ENCODE results near the gene ARHGEF28. TPM values are rescaled to one million over a fixed set of nuclear protein-coding genes. Genes with fewer than 3 reads are reported as not detected.

The ARHGEF28 gene
- total RNA-seq, 6 donors from 2014 or later, result 14.4 to 47.1 (median 24.4) TPM

DNA sequence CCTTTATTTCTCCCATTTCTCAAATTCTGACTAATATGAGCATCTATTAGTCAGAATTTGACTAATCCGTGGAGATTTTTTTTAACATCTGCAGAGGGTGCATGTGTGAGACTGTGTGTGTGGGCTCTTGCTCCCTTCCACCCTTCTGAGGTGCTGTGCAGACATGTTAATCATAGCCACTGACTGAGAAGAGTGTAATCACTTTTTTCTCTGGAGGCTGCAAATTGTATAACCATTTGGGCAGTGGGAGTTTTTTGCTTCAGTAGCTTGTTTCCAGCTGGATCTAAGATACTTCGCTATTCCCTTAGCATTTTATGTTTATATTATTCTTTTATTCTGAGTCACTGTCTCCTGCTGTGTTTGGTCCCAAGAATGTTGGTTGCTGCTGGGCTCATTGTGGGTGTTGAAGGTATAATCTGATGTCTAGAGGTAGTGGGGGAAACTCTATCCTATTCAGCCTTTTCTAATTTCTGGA lies 66.2 kb downstream of the ARHGEF28 start:
- TF ChIP-seq, protein P1, sequence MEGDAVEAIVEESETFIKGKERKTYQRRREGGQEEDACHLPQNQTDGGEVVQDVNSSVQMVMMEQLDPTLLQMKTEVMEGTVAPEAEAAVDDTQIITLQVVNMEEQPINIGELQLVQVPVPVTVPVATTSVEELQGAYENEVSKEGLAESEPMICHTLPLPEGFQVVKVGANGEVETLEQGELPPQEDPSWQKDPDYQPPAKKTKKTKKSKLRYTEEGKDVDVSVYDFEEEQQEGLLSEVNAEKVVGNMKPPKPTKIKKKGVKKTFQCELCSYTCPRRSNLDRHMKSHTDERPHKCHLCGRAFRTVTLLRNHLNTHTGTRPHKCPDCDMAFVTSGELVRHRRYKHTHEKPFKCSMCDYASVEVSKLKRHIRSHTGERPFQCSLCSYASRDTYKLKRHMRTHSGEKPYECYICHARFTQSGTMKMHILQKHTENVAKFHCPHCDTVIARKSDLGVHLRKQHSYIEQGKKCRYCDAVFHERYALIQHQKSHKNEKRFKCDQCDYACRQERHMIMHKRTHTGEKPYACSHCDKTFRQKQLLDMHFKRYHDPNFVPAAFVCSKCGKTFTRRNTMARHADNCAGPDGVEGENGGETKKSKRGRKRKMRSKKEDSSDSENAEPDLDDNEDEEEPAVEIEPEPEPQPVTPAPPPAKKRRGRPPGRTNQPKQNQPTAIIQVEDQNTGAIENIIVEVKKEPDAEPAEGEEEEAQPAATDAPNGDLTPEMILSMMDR (IDR thresholded peaks at IDR 0.05), result no peak
- TF ChIP-seq EP300 (IDR thresholded peaks at IDR 0.05) (no peak), POLR2AphosphoS5 (IDR thresholded peaks at IDR 0.05) (no peak), POLR2A (IDR thresholded peaks at IDR 0.05) (no peak)
- Histone ChIP-seq H3K4me1 (peaks cover 0 to 9% (median 0%) of the 10 kb centered on the region in 4 donors), H3K36me3 (no peaks in the 10 kb centered on the region), H3K4me3 (no peak overlapping the region), H3K27me3 (no peaks in the 10 kb centered on the region), H3K9me3 (no peaks in the 10 kb centered on the region), H3K27ac (no peak overlapping the region)
- 77 to 84% methylated on average over 2 of the region's 2 CpGs for WGBS, 2 donors
- ATAC-seq (ENCODE audit: low FRiP score in 2 of 2) (no peak), DNase-seq (no peak)

DNA sequence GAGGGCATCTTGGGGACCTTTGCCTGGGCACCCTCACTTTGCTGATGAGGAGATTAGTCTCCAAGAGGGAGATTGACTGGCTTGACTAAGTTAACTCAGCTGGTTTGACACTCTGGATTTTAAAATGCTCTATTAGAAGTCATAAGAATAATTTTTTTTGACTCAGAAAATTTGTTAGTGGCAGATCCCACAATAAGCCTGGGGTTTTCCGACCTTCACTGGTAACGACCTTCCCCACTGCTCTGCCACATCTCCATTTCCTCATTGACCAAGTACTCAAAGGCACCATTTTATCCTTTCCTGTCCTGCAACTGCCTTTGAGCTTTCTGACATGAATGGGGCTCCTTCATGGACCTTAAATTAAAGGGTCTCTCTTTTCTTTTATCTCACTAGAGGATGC lies 67.0 kb downstream of the ARHGEF28 start:
- H3K27ac ChIP-seq, result no peak overlapping the region
- no peaks in the 10 kb centered on the region for H3K9me3 ChIP-seq
- DNase-seq (no peak), ATAC-seq (ENCODE audit: low FRiP score in 2 of 2) (no peak)
- H3K4me3 ChIP-seq, result no peak overlapping the region
- 71 to 84% methylated on average over 2 of the region's 2 CpGs for WGBS, 2 donors
- peaks cover 0 to 9% (median 0%) of the 10 kb centered on the region in 4 donors for H3K4me1 ChIP-seq
- H3K27me3 ChIP-seq, result no peaks in the 10 kb centered on the region
- no peaks in the 10 kb centered on the region for H3K36me3 ChIP-seq
- TF ChIP-seq POLR2AphosphoS5 (IDR thresholded peaks at IDR 0.05) (no peak), EP300 (IDR thresholded peaks at IDR 0.05) (no peak), POLR2A (IDR thresholded peaks at IDR 0.05) (no peak)
- TF ChIP-seq, protein P1 (IDR thresholded peaks at IDR 0.05), result no peak

DNA sequence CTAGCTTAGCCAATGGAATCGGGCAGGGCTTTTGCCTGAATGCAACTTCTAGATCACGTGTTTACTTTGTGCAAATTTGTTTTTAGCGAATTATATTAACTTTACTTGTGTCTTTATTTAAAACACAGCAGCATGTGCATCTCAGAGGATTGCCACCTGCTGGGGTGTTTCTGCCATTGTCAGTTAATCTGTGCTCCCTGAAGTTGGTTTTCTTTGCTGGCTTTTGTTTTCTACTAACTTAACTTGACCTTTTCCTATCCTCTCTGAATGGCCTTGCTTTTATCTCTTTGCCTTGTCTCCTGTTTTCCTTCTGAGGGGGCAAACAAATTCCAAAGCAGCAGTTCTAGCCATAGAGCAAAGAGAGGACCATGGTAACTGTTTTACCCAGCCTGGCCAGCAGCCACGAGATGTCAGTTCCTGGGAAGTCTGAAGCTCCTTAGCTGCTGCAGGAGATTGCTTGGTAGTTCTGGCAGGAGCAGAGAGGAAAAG lies 67.6 kb downstream of the ARHGEF28 start:
- TF ChIP-seq EP300 (IDR thresholded peaks at IDR 0.05) (no peak), POLR2A (IDR thresholded peaks at IDR 0.05) (no peak), POLR2AphosphoS5 (IDR thresholded peaks at IDR 0.05) (no peak)
- TF ChIP-seq, protein P1 (IDR thresholded peaks at IDR 0.05), result peak in 4 of 6 experiments; percentile 20 to 47 (median 42)
- DNase-seq, result no peak
- Histone ChIP-seq H3K36me3 (no peaks in the 10 kb centered on the region), H3K9me3 (no peaks in the 10 kb centered on the region), H3K27me3 (no peaks in the 10 kb centered on the region), H3K27ac (no peak overlapping the region), H3K4me1 (peaks cover 0 to 9% (median 0%) of the 10 kb centered on the region in 4 donors), H3K4me3 (no peak overlapping the region)
- WGBS, 2 donors, result 58 to 61% methylated on average over 4 of the region's 4 CpGs
- no peak for ATAC-seq (ENCODE audit: low FRiP score in 2 of 2)

DNA sequence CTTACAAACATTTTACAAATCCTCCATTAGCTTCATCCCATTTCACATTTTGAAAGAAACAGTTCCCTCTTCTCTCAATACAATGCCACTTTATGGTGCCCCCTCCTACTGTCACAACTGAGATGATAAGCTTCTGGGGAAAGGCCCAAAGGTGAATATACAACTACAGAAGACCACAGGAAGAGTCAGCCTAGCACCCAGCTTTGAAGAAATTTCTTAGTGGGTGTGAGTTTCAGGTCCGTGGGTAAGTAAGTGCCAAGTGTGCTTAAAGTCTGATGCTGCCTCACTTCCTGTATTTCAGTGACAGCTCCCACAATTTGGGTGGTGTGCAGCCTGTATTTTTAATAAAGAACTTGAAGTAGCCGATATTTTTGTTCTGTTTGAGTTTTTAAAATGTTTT lies 68.1 kb downstream of the ARHGEF28 start:
- WGBS, 2 donors, result 35 to 56% methylated on average over 2 of the region's 2 CpGs
- H3K4me1 ChIP-seq, result peaks cover 0 to 9% (median 0%) of the 10 kb centered on the region in 4 donors
- TF ChIP-seq EP300 (IDR thresholded peaks at IDR 0.05), result no peak
- no peak for TF ChIP-seq POLR2A (IDR thresholded peaks at IDR 0.05)
- TF ChIP-seq, protein P1 (IDR thresholded peaks at IDR 0.05), result no peak
- H3K36me3 ChIP-seq, result no peaks in the 10 kb centered on the region
- H3K9me3 ChIP-seq, result no peaks in the 10 kb centered on the region
- no peak for DNase-seq
- no peak for ATAC-seq (ENCODE audit: low FRiP score in 2 of 2)
- H3K4me3 ChIP-seq, result no peak overlapping the region
- no peak overlapping the region for H3K27ac ChIP-seq
- H3K27me3 ChIP-seq, result no peaks in the 10 kb centered on the region

DNA sequence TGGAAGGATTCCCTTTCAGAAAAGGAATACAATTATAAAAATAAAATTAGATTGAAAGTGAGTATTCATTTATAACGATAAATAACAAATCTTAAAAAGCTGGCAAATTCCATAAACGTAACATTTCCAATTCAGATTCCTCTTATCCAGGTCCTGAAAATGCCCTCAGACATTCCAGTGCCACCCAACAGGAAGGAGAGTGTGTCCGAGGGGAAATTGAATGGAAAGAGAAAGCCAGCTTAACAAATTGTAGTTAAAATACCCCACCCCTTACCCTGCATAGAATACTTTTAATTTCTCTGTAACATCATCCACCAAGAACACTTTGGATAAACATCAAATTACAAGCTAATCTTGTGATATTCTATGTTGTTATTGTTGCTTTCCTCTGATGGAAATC lies 72.0 kb downstream of the ARHGEF28 start:
- ATAC-seq (ENCODE audit: low FRiP score in 2 of 2), result no peak
- H3K27me3 ChIP-seq, result no peaks in the 10 kb centered on the region

More for the DNA sequence above, 72.0 kb downstream of the ARHGEF28 start:
- Histone ChIP-seq H3K9me3 (no peaks in the 10 kb centered on the region), H3K4me3 (no peak overlapping the region), H3K4me1 (peaks cover 0 to 9% (median 0%) of the 10 kb centered on the region in 4 donors), H3K27ac (no peak overlapping the region), H3K36me3 (no peaks in the 10 kb centered on the region)
- WGBS, 2 donors, result 78 to 82% methylated on average over 3 of the region's 3 CpGs
- DNase-seq, result no peak
- TF ChIP-seq POLR2A (IDR thresholded peaks at IDR 0.05) (no peak), EP300 (IDR thresholded peaks at IDR 0.05) (no peak), POLR2AphosphoS5 (IDR thresholded peaks at IDR 0.05) (no peak)
- TF ChIP-seq, protein P1 (IDR thresholded peaks at IDR 0.05), result no peak

All from upper lobe of left lung (tissue), 6 donors.